Activated CD8-positive, alpha-beta memory T cell treated with anti-CD3 and anti-CD28 coated beads, Interleukin-2, amount 50 U/mL, for 1 hour (primary cell): ENCODE measurements around the gene RNASEH1.

Source experiments
- DNase-seq: peaks from one replicate; pipeline ENCODE4 v3.0.0-alpha.2; 2020; ENCODE audit errors: extremely low read depth

Gene RNASEH1

DNA sequence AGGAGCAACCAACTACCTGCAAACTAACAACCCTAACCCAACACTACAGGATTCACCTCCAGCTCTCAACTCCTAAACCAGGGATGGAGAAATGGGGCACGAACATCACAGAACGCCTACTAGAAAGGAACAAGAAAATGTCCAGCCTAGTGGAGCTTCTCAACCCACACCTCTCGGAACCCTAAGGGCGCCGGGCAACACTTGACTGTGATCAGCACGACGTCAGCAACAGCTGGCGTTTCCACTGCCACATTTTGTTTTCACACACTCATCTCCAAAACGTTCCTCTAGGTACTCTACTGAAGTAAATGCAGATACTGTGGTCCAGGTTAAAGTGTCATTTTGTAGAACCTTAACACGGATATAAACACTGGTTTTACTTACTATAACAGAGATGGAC lies 4.2 kb downstream of the RNASEH1 start:
- DNase-seq = no peak

DNA sequence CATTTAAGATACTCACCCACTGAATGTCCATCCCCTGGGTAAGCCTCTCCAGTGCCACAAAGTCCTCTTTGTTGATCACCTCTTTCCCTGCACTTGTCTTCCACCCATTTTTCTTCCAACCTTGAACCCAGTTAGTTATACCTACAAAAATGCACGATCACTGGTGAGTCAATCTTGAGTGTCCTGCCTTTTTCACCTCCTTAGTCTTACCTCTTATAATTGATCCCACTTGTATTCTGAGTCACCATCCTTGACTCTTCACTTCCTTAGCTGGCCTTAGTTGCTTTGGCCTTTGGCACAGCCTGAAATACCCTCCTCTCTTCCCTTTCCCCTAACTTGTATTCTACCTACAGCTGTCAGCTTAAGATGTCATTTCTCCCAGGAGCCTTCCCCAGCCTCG lies 10.2 kb downstream of the RNASEH1 start:
- no peak for DNase-seq

DNA sequence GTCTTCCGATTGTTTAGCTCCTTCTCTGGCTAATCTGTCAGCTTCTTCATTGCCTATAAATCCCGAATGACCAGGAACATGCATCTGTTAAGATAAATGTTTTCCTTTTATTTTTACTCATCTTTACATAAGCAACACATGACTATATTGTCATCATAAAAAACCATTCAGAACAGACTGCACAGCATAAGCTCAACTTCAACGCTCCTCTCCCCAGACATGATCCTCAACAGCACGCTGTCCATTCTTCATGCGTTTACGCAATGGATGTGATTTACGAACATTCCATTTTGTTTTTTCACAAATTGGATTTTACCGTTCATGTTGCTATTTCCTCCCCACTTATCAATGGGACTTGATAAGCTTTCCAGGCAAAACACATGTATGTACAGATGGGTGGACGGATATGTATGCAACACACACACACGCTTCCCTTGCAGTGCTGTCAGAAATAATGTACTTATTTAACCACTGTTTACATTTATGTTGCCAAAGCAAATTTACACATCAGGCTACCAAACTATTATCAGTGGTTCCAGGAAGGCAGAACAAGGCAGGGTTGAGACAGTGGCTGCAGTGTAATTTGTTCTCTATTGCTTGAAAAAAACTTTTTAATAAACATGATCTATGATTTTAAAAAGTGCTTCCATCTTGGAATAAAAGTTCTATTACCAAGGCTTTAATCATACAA lies 12.2 kb downstream of the RNASEH1 start:
- no peak for DNase-seq

DNA sequence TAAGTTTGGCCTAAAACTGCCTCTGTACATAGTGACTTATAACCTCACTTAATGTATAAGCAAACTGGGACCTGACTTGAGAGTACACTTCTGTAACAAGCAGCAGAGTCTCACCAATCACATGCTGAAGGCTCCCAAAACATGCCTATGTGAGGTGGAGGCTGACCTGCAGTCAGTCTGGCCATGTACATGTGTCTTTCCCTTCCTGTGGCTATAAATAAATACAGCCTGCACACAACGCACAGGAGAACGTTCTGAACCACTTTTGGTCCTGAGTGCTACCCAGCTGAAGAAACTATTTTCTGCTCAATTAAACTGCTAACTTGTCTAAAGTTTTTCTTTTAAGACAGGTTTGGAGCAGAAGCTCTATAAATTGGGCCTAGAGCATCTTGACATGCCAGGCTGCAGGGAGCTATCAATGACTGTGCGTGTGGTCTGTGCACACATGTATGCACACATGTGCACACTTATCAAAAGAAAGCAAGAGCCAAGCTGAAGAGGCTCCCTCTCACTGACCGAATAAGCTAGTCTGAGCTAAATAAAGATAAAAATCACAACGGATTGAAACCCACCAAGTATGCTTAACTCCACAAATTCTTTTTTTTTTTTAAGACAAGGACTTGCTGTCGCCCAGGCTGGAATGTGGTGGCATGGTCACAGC lies 15.0 kb downstream of the RNASEH1 start:
- DNase-seq = no peak

DNA sequence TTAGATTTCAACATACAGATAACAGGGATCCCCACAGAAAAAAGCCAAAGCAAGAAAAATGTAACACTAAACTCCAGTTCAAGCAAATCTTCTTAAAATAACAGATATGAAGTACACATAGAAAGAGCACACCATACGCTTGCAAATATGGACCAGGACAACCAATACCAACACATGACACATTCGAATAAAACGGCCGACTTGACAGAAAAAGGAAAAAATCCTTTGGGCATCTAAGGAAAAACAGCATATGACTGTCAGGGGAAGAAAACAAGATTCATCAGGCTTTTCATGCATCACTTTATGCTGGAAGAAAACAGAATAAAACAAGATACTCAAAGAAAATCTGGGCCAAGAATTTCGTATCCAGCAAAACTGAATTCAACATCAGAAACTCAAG lies 16.0 kb downstream of the RNASEH1 start:
- no peak for DNase-seq

DNA sequence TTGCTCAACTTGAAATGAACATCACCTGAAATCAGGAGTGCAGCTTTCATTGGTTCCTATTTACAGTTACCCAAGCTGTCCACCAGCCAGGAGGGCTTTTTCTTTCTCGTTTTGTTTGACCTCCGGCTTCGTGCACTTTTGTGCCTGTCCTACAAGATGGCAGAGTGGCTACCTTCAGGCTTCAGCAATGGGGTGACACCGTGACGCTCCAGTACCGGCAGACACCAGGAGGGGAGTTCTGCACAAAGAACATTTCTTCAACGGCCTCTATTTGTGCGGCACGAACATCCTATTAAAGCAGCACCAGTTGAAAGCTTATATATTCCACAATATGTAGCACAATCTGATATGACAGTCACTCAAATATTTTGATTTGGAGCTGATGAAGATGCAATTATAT lies 18.3 kb downstream of the RNASEH1 start:
- no peak for DNase-seq

DNA sequence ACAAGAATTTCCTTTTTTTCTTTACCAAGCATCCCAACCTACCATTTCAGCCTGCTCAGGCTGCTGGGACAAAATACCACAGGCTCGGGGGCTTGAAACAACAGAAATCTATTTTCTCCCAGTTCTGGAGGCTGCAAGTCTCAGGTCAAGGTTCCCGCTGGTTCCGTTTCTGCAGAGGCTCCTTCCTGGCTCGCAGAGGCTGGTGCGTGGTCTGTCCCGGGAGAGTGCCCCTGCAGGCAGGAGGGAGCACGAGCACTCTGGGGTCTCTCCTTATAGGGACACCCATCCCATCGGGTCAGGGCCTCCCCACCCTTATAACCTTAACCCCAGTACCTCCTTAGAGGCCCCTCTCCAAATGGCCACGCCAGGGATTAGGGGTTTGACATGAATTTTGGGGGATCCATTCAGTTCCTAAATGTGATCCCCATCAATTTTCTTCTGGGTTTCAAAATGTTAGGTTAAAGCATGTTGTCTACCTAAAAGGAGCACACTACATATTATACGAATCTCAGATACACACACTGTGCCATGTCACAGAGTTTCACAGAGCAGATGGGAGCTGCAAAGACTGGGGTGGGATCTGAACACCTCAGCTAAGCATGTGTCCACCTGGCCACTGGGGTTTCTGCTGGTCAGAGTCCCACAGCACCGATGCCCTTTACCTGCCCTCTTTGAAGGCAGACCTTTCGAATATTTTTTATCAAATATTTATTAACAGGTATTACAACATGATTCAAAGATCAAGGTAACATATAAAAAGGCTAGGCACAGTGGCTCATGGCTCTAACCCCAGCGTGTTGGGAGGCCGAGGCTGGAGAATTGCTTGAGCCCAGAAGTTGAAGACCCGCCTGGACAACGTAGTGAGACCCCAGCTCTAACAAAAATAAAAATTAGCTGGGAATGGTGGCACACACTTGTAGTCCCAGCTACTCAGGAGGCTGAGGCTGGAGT lies 21.2 kb downstream of the RNASEH1 start:
- no peak for DNase-seq

DNA sequence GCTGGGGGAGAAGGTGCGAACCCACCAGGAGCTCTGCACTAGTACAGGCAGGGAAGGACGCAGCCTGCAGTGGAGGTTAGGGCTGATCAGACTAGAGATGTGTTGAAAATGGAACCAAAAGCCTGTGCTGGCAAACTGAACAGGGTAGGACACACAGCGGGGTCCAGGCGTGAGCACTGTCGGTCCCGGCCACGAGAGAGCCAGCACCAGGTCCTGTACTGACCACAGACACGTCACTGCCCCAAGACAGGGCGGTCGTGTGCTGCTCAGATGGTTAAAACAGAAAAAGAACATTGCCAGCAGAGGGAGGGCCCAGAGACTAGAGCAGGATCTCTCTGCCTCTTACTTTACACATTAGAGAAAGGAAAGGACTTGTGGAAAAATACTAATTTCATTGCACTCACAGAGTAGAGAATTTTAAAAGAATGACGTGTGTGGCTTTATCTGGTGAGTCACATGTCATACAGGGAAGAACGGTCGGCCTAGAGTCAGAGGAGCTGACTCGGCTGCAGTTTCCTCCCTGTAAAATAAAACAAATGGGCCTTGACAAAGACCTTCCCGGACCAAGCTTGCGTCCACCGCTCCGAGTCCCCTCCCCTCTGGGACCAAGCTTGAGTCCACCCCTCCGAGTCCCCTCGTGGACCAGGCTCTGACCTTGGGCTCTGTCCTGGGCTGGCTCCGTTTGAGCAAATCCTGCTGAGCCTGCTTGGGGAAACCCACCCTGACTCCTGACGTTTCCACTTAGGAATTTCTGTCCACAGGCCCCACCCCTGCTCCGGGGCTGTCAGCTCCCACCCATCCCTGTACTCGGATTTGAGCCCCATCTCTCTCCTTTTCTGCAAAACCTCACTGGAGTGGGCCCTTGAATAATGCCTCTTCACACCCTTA lies 22.1 kb downstream of the RNASEH1 start:
- DNase-seq = no peak

DNA sequence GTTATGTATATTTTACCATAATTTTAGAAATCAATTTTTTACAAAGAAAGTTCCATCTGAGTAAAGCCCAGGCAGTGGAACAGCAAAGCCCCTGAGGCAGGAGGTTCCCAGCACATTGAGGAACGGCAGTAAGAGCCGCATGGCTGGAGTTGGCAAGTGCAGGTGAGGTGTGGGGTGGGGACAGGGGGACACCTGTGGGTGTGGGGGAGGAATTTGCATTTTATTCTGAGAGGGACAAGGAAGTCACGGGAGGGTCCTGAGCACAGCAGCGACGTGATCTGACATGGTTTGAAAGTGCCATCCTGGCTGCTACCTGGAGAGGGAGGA lies 22.7 kb downstream of the RNASEH1 start:
- no peak for DNase-seq

DNA sequence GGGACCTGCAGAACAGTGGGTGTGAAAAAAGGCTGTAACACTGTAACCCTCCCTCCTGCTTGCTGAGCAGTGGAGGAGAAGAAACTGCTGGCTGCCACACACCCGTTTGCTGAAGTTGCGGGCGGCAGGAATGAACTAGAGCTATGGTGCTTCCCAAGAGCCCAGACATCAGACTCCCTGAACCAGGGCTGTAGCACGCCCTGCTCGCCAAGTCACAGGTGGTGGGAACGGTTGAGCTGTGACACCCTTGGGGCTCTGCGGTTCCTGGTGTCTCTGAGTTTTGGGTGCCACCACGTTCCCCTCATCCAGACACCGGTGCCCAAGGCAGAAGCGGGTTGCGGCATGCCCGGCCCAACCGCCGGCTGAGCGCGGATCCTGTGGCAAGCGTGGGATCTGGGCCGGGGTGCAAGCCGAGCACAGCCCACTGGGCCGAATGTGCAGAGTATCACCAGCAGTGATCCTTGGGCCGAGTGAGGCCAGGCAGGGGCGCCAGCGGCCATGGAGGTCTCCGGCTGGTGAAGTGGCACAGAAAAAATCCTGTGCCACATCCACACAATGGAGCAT lies 23.8 kb downstream of the RNASEH1 start:
- DNase-seq = no peak

DNA sequence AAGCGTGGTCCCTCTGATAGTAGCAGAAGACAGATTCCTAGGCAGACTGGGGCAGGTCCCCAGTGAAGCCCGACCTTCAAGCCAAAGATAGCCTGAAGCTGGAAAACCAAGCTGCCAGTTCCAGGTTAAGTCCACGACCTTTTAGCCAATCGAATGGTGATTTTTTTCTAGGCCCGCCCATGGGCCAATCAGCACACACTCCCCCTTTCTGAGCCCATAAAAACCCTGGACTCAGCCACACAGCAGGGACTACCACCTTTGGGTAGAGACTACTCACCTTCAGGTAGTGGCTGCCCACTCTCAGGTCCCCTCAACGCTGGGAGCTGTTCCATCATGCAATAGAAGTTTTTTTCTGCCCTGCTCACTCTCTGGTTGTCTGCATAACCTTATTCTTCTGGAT lies 24.3 kb downstream of the RNASEH1 start:
- DNase-seq = no peak

DNA sequence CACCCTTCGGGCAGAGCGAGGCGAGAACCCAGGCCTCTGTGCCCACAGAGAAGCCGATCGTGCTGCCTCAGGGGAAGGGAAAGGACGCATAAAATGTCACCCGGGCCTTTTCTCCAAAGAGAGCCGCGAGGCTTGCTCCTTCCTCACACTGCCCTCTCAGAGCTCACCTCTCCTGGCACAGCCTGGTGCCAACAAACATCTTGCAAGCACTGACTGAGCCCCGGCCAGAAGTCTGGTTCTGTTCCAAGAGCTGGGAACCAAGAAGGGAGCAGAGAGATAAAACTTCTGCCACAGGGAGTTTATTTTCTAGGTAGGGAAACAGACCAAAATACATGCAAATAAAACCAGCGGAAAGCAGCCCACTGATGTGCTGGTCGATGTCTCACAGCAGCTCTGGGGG lies 25.2 kb downstream of the RNASEH1 start:
- DNase-seq = no peak

DNA sequence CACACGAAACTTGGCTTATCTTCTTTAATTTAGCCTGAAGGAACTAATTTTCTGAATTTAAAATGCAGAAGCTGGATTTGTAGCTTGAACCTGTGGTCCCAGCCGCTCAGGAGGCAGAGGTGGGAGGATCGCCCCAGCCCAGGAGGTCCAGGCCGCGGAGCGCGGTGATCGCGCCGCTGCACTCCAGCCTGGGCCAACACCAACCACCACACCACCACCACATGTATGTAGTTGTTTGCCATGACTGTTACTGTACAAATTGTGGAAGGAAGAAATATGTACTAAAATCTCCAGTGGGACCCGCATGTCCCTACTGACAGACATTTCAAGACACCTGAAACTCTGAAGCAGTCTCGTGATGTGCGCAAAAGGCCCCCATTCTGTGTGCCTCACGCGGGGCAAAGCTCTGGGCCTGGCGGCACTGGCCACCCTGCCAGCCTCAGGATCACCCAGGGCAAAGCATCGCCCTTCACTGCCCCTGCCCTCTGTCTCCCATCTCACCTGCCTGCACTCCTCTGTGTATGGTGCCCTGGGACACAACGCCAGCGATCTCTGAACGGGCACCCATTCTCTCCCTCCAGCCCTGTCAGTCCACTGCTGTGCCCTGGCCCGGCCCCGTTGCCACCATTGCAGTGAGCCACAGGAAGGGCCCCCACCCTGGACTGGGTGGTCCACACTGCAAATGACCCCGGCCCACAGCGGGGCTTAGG lies 28.7 kb downstream of the RNASEH1 start:
- no peak for DNase-seq

DNA sequence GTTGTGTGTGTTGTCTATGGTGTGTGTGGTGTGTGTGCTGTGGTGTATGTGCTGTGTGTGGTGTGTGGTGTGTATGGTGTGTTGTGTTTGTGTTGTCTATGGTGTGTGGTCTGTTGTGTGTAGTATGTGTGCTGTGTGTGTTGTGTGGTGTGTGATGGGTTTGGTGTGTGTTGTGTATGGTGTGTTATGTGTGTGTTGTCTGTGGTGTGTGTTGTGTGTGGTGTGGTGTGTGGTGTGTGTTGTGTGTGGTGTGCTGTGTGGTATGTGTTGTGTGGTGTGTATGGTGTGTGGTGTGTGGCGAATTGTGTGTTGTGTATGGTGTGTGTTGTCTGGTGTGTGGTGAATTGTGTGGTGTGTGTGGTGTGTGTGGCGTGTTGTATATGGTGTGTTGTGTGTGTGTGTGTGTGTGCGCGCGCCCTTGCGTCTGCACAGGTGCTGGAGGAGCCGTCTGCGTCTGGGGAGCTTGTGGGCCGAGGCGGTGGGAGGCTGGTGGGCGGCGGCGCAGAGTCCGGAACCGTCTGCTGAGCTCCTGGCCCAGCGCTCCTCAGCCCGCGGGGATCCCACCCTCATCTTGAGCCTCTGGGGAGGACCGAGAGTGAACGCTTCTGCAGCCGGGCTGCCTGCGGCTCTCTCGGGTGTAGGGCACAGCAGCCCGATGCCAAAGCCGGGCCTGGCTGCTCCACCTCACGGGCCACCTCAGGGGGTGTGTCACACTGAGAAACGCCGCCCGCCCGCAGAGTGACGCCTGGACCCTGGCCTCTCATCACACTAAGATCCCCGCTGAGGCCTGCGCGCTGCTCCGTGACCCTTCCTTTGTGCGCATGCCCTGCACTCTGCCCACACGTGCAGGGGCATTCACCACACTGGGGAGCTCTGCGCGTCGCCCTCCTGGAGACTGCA lies 30.0 kb downstream of the RNASEH1 start:
- DNase-seq = no peak

DNA sequence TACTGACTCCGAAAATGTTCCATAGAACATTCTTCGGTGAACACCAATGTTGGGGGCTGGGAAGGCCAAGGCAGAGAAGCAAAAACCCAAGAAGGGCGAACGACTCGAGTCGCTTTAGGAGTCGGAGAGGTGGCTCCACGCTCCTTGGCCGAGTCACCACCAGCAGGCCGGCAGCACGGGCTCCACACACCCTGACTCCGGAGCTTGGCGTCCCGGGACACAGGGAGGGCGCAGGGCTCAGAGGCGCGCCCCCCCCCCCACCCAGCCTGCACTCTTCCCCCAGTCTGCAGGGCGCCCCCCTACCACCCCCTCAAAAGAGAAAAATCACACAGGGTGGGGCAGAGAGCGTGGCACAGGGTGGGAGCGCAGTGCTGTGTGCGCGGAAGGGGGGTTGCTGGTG lies 31.3 kb downstream of the RNASEH1 start:
- no peak for DNase-seq

DNA sequence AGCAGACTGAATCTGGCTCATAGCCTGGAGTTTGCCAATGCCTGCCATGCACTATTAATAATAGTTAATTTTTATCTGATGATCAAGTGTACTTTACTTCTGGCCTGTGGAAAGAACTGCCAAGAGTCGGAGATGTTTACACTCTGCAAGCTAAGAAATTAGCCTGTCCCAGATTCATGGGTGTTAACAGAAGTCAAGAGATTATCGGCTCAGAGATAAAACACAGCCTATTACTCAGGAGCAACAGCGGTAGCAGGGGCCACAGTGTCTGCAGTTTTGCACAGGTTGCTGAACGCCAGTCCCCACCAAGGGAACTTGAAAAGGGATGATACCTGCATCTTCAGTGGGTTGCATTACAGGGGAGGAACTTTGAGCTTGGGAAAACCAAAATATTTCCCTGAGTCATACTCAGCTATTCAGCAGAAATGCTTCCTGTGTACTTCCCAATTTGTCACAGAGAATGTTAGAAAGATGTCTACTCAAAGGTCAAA lies 34.5 kb downstream of the RNASEH1 start:
- no peak for DNase-seq

DNA sequence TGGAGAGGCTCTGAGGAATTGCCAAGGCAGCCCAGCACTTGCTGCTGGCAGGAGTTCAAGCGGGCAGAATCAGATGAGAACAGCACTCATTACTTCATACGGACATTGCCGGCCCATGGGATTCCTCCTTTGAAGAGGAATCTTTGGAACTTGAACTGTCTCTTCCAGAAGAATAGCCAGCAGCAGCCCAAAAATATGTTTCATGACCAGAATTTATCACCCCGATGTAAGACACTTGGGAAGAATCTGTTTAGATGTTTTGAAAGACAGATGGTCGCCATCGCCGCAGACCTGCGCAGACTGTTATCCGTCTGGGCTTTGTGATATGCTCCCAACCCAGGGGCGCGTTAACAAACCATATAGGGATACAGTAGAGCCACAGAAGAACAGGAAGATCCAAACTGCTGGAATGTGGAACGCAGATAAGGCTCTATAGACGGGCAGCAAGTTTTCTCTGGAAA lies 35.1 kb downstream of the RNASEH1 start:
- DNase-seq = no peak

DNA sequence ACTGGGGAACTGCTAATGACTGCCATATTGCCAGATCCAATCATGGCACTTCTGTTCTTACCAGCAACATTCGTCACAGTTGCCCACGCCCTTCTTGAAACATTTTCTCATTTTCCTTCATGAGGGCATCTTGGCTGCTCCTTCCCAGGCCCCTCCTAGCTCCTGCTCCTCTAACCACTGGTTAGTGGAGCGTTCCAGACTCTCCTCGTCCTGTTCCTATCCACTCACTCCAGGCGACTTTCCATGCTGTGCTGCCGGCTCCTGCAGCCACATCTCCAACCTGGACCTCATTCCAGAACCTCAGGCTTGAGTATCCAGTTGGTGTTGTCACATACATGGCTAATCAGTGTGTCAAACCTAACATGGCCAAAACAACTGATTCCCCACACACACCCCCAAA lies 37.5 kb downstream of the RNASEH1 start:
- no peak for DNase-seq
